ENCODE results near the gene GAS2.

The GAS2 gene

DNA sequence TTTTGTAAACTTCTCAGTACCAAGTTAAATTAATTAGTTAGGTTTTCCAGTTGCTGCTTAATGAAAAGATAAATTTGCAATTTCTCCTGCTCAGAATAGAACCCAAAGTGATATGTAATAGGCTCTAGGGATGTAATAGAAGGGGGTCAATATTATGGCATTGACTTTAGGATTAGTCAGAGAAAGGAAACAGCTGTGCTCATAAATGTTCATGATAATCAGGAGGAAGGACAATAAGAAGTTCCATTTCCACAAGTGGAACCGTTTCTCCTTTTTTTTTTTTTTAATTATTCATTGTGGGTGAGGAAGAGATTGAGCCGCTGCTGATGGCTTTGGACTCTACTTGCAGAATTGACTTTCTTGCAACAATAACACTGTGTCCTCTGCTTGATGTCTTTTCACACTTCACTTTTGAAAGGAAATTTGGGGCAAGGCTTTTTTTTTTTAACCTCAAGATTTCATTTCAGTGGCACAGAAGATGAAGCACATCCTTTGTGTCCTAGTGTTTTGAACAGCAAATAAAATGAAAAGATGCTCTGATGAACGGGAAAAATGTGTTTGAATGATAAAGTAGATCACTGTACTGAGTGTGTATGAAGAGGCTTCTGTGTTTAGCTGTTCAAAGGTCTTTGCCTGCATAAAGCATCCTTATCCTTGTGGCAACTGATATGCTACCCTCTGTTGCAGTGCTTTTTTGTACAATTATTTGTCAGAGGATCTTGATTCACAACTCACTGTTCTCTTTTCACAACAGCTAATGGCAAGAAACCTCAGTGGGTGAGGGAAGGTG, 62.4 kb downstream of the GAS2 start:
- DNase-seq = no peak

DNA sequence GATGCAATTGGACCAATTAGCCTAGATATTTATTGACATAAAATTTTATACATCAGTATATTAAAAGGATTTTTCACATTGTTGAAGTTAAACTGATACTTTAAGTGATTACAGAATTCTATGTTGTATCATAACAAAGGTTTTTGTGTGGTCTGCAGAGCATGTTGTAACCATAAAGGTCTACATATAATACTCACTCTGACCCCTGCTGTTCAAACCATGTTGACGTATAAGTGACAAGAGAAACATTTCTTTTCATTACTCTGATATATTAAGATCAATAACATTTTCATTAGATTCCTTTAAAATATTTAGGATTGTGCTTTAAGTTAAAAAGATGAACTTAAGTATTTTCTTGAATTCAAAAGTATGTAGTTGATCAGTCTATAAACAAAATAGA, 63.9 kb downstream of the GAS2 start:
- no peak for DNase-seq

- no peak for DNase-seq
Measured at GRCh38 chr11:22732588-22732987, 66.2 kb downstream of the GAS2 start.

- no peak for DNase-seq
Measured at GRCh38 chr11:22733475-22734248, 67.3 kb downstream of the GAS2 start.

- no peak for DNase-seq
Measured at GRCh38 chr11:22734628-22735345, 68.4 kb downstream of the GAS2 start.

- no peak for DNase-seq
Measured at GRCh38 chr11:22742157-22742613, 75.8 kb downstream of the GAS2 start.

DNA sequence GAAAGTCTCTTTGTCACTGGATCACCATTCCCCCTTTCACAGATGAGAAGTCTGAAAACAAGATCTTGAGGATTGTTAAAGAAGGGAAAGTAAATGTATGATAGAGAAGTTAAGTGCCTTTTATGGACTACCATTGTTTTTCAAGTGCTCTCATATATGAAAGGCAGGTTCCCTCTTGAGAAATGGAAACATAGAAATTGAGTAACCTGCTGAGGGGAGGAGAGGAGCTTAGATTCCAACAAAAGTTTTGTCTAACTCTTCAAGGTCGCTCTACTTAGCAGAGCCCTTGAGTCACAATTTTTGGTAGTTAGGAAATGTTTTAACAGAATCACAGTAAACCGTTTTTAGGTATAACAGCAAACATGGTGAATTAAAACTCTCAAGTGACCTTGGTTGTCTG, 83.1 kb downstream of the GAS2 start:
- DNase-seq = no peak

DNA sequence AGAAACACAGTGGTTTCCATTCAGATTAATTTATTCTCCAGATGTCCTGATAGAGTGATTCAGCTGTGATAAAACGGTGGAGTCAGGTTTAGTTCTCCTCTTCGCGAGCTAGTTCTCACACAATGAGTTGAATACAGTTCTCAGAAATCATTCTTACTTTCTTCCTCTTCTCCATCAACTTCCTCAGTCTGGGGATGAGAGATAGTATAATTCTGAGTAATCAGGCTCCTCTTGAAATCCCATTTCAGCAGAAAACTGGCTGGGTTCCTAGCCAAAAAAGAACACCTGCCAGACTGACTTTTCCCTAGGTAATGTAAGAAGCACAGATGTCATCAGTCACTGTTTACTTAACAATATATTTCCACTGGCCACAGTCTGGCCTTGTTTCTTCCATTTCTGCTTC, 86.5 kb downstream of the GAS2 start:
- no peak for DNase-seq

DNA sequence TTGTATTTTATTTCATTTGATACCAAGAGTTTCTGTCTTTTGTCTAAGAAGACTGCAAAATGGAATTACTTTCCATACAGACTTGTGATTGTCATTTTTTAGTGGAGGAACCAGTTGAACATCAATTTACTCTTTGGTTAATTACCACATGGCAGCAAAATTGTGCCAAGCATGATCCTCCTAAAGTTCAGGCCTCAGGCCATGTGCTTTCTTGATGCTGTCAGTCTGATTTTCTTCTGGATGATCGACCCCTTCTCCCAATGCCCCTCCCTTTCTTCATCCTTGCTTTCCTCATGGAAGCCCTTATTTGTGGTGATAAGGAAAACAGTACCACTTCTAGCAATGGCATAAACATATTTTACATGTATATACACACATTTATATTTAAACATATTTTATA, 87.0 kb downstream of the GAS2 start:
- DNase-seq = no peak

DNA sequence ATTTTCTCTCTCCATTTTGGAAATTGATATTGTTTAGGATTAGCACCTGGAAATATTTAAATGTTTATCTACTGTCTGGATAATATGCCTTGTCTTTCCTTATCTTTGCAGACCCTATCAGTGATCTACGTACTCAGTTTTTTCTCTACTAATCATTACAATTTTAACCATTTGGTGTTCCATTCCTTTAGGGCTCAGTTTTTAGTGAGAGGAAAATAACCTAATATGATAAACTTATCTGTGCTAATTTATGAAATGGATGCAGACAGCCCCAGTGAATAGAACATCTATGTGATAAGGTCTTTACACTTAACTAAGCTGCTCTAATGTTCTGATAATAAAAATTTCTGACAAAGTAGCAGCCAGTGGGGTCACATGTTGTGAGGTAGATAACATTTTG, 94.7 kb downstream of the GAS2 start:
- DNase-seq = no peak

GRCh38 chr11:22763166-22763565, 96.8 kb downstream of the GAS2 start:
- no peak for DNase-seq

GRCh38 chr11:22764735-22765134, 98.3 kb downstream of the GAS2 start:
- no peak for DNase-seq

DNA sequence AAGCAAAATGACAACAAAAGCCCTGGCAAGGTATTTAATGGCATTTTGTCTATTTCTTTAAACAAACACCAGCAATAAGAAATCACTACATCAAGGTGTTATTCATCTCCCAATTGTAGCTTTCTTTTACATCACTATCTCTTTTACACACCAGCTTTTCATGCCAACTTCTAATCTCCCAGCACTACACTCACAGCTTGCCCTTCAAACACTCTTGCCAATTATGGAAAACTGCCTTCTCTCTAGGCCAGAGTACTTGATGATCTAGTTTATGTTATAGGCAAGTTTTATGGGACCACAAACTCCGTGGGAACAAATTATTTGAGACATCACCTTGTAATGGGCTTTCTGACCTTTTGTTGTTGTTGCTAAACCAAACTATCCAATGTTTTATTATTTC, 101.9 kb downstream of the GAS2 start:
- DNase-seq = no peak

GRCh38 chr11:22769081-22769480, 102.7 kb downstream of the GAS2 start:
- DNase-seq = no peak

DNA sequence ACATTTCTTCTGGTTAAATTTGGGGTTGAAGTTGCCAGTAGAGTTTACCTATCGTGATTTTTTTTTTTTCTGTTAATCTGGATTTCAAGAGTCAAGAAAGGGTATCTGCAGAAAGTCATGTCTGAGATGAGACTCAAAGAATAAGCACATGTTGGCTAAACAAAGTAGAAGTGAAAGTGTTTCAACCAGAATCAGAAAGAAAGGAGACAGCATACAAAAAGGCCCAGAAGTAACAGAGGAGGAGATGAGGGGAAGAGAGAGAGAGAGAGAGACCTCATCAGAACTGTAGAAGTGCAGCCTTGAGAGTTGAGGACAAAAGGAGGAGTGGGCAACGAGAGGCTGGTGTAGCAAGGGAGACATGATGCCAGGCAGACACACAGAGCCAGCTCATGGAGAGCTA, 108.3 kb downstream of the GAS2 start:
- no peak for DNase-seq

DNA sequence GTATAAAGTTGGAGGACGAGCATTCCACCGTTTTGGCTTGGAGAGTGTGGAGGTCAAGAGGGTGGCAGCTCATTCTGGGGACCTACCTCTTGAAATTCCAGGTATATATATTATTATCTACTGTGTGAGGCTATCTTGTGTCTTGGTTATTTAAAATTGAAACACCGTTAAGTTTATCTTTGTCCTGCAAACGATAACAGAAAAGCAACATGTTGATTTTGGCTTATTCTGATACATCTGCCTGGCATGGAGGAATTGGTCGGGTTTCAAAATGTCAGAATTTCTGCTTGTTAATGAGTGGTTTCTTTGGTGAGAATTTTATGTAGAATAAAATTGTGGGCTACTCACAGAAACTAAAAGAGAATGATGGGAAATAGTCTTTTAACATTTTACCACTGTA, 108.8 kb downstream of the GAS2 start:
- no peak for DNase-seq

DNA sequence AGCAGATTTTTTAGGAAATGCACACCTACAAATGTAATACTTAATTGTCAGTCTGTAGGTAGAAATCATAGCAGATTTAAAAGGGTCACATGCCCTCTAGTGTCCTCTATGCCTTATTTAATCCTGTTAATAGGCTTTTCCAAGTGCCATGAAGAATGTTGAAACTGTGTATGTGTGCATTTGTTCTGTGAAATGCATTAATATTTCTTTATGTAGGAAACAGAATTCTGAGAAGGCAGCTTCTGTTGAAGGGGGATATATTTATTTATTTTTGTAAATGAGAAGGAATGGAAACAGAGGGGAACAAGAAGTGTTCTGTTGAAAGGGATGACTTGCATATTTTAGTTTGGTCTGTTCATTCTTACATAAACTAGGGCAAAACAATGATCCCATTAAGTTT, 112.2 kb downstream of the GAS2 start:
- no peak for DNase-seq

DNA sequence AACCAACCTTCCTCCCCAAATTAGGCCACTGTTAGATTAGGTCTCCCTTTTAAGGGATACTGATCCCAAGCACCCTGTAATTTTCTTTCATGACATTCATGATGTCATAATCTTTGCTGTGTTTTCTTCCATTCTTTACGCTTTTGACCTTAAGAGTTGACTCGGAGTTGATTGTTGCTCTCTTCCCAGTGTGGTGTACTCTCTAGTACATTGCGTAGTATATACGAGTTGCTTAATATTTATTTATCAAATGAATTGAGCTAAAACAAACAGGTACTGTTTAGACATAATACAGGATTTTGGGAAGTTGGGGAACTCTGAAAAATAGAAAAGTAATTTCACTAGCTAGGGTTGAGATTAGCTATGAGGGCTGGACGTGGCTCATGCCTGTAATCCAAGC, 113.4 kb downstream of the GAS2 start:
- DNase-seq = no peak

GRCh38 chr11:22780952-22781593, 114.7 kb downstream of the GAS2 start:
- no peak for DNase-seq

GRCh38 chr11:22785251-22785650, 118.8 kb downstream of the GAS2 start:
- DNase-seq = no peak

DNA sequence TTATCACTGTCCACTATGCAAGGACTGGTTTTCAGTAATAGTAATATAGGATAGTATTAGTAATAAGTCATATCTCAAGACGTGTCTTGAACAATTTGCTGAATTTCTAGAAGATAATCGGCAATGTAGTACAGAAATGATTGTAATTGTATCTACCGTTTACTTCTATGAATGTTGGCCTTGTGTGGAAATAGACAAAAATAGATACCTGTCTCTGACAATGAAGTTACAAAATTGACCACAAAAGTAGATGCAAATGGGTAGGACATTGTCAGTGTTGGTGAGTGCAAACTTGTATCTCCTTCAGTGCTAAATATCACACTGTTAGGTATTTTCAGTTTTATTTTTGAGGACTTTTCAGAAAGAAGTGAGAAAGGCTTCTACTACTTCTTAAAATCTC, 120.1 kb downstream of the GAS2 start:
- DNase-seq = no peak

GRCh38 chr11:22787055-22787454, 120.6 kb downstream of the GAS2 start:
- no peak for DNase-seq

GRCh38 chr11:22787551-22788162, 121.2 kb downstream of the GAS2 start:
- peak; percentile 9 for DNase-seq

Data from 8988T (cell line).